Activated CD4-positive, alpha-beta memory T cell treated with anti-CD3 and anti-CD28 coated beads for 36 hours (primary cell): Measurements from ENCODE around the gene SUSD4. TPM values are rescaled to one million over a fixed set of nuclear protein-coding genes. Genes with fewer than 3 reads are reported as not detected.

Experiments used
- CTCF ChIA-PET: fragments of 350-600 bp; sonication (Branson Sonifier 250); formaldehyde crosslinking; loops from one replicate; lab custom pipeline; 2021; ENCODE audit warnings: antibody characterized with exemption, inconsistent platforms; lab: Charles Lee
- POLR2A ChIA-PET: fragments of 350-600 bp; sonication (Branson Sonifier 250); formaldehyde crosslinking; loops from one replicate; lab custom pipeline; 2021; ENCODE audit warnings: antibody characterized with exemption; lab: Charles Lee
- DNase-seq: peaks from one replicate; pipeline ENCODE4 v3.0.0-alpha.2; 2020
- H3K27ac Mint-ChIP-seq: one replicate; pipeline ENCODE4 v1.8.0; 2021; ENCODE audit warnings: mixed read lengths
- H3K27me3 Mint-ChIP-seq: one replicate; pipeline ENCODE4 v1.8.0; 2021; ENCODE audit warnings: mixed read lengths
- H3K36me3 Mint-ChIP-seq: one replicate; pipeline ENCODE4 v1.8.0; 2021; ENCODE audit warnings: mixed read lengths
- H3K4me1 Mint-ChIP-seq: one replicate; pipeline ENCODE4 v1.8.0; 2021; ENCODE audit warnings: low read depth, mixed read lengths
- H3K4me3 Mint-ChIP-seq: one replicate; pipeline ENCODE4 v1.8.0; 2021; ENCODE audit warnings: mild to moderate bottlenecking, mixed read lengths
- H3K9me3 Mint-ChIP-seq: one replicate; pipeline ENCODE4 v1.8.0; 2021; ENCODE audit warnings: mixed read lengths
- intact Hi-C: fragments of 100-400 bp; cut with micrococcal nuclease; formaldehyde crosslinking; loops from one replicate; pipeline ENCODE4 v1.15.1; 2023
- total RNA-seq, 2 experiments: library from RNA; stranded (reverse); gene quantifications; one replicate each; pipeline ENCODE4 v1.2.3, GENCODE V29; 2021

The SUSD4 gene
- total RNA-seq, 2 experiments from 2014 or later = 0.82 to 0.83 TPM

DNA sequence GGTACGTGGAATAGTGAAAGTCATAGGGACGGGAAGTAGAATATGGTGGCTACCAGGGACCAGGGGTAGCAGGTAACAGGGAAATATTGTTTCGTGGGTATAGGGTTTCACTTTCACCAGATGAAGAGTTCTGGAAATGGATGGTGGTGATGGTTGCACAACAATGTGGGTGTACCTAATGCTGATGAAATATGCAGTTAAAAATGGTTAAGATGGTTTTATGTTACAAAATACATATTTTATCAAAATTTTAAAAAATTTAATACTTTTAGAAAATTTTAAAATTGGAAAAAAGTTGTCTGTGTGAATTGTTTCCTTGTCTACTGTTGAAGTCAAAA is 165.4 kb downstream of the SUSD4 start:
- no peak overlapping the region for H3K4me3 Mint-ChIP-seq
- H3K36me3 Mint-ChIP-seq = no peaks in the 10 kb centered on the region
- no peak for DNase-seq
- ChIA-PET POLR2A (no interaction called here), CTCF (no interaction called here)
- H3K27me3 Mint-ChIP-seq = peaks cover 6% of the 10 kb centered on the region
- peaks cover 7% of the 10 kb centered on the region for H3K4me1 Mint-ChIP-seq
- no peak overlapping the region for H3K27ac Mint-ChIP-seq
- intact Hi-C loops = loop anchor here (1.0 kb wide), 1 partner anchor 8 kb away; no protein-coding TSS in a partner anchor
- no peaks in the 10 kb centered on the region for H3K9me3 Mint-ChIP-seq

- Mint-ChIP-seq H3K27ac (no peak overlapping the region), H3K4me3 (no peak overlapping the region), H3K27me3 (peaks cover 6% of the 10 kb centered on the region), H3K9me3 (no peaks in the 10 kb centered on the region), H3K4me1 (peaks cover 7% of the 10 kb centered on the region), H3K36me3 (no peaks in the 10 kb centered on the region)
- CTCF ChIA-PET = no interaction called here
- DNase-seq = no peak
- POLR2A ChIA-PET = no interaction called here
- intact Hi-C loops = loop anchor here (1.0 kb wide), 1 partner anchor 8 kb away; no protein-coding TSS in a partner anchor
These were observed 165.9 kb downstream of the SUSD4 start for GRCh38 chr1:223197923-223198627.

DNA sequence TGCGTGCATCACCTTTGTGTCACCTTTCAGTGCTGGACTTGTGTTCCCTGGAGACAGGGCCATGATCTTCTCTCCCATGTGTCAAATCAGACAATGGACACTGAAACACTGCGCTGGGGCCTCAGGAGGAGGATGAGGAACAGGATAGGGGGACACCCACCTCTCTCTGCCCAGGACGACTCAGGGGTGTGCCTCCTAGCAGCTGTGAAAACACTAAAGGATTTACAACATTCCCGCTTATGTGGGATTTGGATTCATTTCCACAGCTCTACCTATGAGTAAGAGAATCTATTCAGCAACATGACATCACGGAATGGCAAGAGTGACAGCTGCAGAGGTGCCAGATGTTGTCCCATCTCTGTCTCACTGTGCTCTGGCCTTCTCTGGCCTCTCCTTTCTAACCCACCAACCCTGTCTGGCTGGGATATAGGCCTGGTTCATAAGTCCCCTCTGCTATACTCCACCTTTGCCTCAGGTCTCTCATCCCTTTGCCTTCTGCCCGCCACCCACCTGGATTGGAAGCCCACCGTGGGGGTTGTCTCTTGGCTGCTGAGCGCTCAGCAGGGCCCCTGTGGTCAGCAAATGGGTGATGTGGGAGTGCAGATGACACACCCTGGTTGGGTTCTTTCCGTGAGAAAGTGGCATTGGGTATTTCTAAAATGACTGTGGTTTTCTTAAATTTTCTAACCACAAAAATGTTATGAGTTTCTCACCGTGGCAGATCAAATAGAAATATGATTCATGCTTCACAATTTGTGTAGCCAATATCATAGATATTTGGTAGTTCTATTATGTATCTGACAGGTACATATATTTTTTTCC is 173.9 kb downstream of the SUSD4 start:
- ChIA-PET CTCF (interaction anchor here (1.0 kb wide), 1 partner anchor 56 kb away, joined by 3 read pairs; no protein-coding TSS in a partner anchor), POLR2A (interaction anchor here (1.0 kb wide), 1 partner anchor 40 kb away, joined by 3 read pairs; no protein-coding TSS in a partner anchor)
- Mint-ChIP-seq H3K9me3 (no peaks in the 10 kb centered on the region), H3K4me1 (peaks cover 23% of the 10 kb centered on the region), H3K36me3 (no peaks in the 10 kb centered on the region), H3K27me3 (peaks cover 11% of the 10 kb centered on the region), H3K27ac (peak overlapping the region; percentile 59), H3K4me3 (peak overlapping the region; percentile 40)
- intact Hi-C loops = loop anchor here (1.0 to 2.0 kb wide), 6 partner anchors 8 to 310 kb away; partner anchors contain the start of gene TLR5
- peak; percentile 79 for DNase-seq

- POLR2A ChIA-PET = interaction anchor here (1.0 kb wide), 1 partner anchor 41 kb away, joined by 3 read pairs; no protein-coding TSS in a partner anchor
- no peak for DNase-seq
- intact Hi-C loops = no loop called here
- Mint-ChIP-seq H3K27me3 (peaks cover 11% of the 10 kb centered on the region), H3K4me1 (peaks cover 23% of the 10 kb centered on the region), H3K36me3 (no peaks in the 10 kb centered on the region), H3K27ac (no peak overlapping the region), H3K4me3 (no peak overlapping the region), H3K9me3 (no peaks in the 10 kb centered on the region)
- CTCF ChIA-PET = interaction anchor here (0.7 to 1.0 kb wide), 2 partner anchors 56 to 536 kb away, joined by 3 read pairs; no protein-coding TSS in a partner anchor
These were observed 174.5 kb downstream of the SUSD4 start for GRCh38 chr1:223189525-223189902.

DNA sequence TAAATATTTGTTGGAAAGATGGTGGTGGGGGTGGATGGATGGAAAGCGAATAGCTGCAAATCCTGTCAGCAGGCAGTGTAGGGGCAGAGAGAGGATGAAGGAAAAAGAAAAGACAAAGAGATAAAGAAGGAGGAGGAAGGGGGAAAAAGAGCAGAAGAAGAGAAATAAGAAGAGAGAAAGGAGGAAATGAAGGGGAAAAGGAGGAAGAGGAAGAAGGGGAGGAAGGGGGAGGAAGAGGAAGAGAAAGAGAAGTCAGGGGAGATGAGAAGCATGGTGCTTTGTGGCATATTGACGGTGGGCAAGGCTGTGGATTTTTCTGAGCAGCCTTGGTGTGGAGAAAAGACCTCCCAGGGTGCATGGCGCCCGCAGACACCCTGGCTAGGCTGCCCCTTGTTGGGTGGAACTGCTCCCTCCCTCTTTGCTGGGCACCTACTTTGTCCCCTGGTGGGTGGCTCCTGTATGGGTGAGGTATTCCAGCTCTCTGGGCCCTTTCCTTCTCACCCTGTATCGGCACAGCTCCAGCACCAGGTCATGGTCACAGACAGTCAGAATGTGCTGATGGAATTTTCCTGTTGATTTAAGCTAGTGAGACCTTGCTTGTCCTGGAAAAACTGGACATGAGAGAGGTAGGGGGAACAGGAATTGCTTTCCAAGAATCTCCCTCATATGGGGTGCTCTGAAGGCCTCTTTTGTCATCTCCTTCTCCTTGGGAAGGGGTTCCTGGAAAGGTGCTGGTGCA is 175.2 kb downstream of the SUSD4 start:
- no peak overlapping the region for H3K27ac Mint-ChIP-seq
- H3K9me3 Mint-ChIP-seq = no peaks in the 10 kb centered on the region
- peaks cover 23% of the 10 kb centered on the region for H3K4me1 Mint-ChIP-seq
- no peak for DNase-seq
- H3K36me3 Mint-ChIP-seq = no peaks in the 10 kb centered on the region
- no peak overlapping the region for H3K4me3 Mint-ChIP-seq
- H3K27me3 Mint-ChIP-seq = peaks cover 11% of the 10 kb centered on the region
- ChIA-PET POLR2A (interaction anchor here (1.0 kb wide), 1 partner anchor 41 kb away, joined by 3 read pairs; no protein-coding TSS in a partner anchor), CTCF (interaction anchor here (0.7 kb wide), 1 partner anchor 536 kb away, joined by 3 read pairs; no protein-coding TSS in a partner anchor)
- intact Hi-C loops = no loop called here

DNA sequence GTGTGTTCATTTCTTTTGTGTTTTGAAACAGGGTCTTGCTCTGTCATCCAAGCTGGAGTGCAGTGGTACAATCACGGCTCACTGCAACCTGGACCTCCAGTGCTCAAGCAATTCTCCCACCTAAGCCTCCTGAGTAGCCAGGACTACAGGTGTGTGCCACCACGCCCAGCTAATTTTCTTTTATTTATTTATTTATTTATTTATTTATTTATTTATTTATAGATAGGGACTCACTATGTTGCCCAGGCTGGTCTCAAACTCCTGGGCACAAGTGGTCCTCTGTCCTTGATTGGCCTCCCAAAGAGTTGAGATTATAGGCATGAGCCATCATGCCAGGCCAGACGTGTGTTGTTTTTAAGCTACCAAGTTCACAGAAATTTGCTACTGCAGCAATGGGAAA is 177.2 kb downstream of the SUSD4 start:
- Mint-ChIP-seq H3K27me3 (peaks cover 11% of the 10 kb centered on the region), H3K27ac (no peak overlapping the region), H3K4me1 (peaks cover 30% of the 10 kb centered on the region), H3K9me3 (no peaks in the 10 kb centered on the region), H3K4me3 (no peak overlapping the region), H3K36me3 (no peaks in the 10 kb centered on the region)
- DNase-seq = no peak
- intact Hi-C loops = no loop called here
- CTCF ChIA-PET = no interaction called here
- POLR2A ChIA-PET = no interaction called here

DNA sequence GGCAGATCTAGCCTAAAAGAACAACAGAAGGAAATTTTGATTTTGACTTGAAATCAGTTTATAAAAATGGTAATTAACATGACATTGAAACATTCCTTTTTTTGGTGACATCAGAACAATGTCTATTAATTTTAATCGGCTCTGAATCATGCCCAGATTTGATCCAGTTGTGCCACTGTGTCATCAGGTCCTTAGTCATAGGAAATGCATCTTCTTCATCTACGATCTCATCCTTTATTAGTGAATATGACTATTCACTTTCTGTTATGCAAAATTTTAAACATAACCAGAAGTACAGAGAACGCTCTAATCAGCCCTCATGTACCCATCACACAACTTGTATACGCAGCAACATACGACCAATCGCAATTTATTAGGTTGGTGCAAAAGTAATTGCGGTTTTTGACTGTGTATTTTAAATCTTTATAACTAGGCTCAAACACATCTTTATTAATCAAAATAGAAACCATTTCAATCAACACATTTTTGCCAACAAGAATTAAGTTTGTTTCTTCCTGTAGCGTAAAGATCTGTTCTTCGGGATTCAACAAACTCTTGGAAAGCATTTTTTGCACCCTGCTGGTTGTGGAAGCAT is 180.6 kb downstream of the SUSD4 start:
- intact Hi-C loops = no loop called here
- Mint-ChIP-seq H3K4me3 (no peak overlapping the region), H3K4me1 (peaks cover 15% of the 10 kb centered on the region), H3K9me3 (no peaks in the 10 kb centered on the region), H3K27ac (no peak overlapping the region), H3K36me3 (no peaks in the 10 kb centered on the region), H3K27me3 (peaks cover 14% of the 10 kb centered on the region)
- ChIA-PET CTCF (no interaction called here), POLR2A (no interaction called here)
- no peak for DNase-seq

DNA sequence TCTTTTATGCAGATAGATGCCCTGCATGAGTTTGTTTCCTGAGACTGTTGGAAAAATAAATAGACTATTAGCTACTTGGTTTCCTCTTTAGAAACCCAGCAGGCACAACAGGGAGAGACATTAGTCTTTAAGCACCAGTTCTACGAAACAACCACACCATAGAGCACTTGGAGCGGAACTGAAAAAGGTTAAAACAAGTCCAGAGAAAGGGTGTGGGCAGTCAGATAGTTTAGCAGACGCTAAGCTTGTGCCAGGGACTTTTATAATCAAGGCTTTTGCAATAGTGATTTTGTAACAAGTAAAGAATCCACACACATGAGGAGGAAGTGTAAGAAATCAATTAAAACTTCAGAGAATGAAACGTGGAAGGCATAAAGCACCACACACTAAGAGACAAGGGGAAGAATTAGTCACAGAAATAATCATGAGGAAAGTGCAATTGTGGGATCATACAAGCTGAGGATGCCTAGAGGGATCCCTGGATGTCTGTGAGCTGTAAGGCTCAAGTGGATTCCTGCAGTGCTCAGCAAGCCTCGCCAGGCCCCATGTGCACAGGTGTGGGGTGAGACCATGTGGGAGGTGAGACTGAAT is 183.2 kb downstream of the SUSD4 start:
- CTCF ChIA-PET = interaction anchor here (2.8 kb wide), 1 partner anchor 47 kb away, joined by 9 read pairs; no protein-coding TSS in a partner anchor
- Mint-ChIP-seq H3K4me1 (peaks cover 11% of the 10 kb centered on the region), H3K9me3 (no peaks in the 10 kb centered on the region)

DNA sequence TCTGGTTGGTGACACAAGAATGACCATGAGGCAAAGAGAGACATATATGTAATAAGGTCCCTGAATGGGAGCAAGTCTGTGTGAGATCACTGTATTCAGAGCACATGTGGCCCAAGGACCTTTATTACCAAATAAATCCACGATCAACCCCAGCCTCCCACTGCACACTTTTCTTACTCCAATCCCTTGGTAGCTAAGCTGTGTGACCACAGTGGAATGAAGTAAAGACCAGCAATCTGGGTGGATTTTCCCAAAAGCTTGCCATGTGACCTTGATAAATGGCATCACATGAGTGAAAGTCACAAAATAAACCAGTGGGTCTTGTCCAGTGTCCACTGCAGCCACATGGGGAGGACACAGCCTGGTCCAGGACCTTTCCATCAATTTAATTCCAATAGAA is 184.2 kb downstream of the SUSD4 start:
- Mint-ChIP-seq H3K27ac (no peak overlapping the region), H3K27me3 (peaks cover 4% of the 10 kb centered on the region), H3K36me3 (no peaks in the 10 kb centered on the region), H3K9me3 (no peaks in the 10 kb centered on the region), H3K4me1 (peaks cover 11% of the 10 kb centered on the region), H3K4me3 (no peak overlapping the region)
- intact Hi-C loops = no loop called here
- CTCF ChIA-PET = interaction anchor here (2.8 kb wide), 1 partner anchor 46 kb away, joined by 9 read pairs; no protein-coding TSS in a partner anchor
- POLR2A ChIA-PET = no interaction called here
- DNase-seq = no peak

More for the DNA sequence above, 183.2 kb downstream of the SUSD4 start:
- intact Hi-C loops = no loop called here
- no peak for DNase-seq
- peaks cover 4% of the 10 kb centered on the region for H3K27me3 Mint-ChIP-seq
- H3K4me3 Mint-ChIP-seq = no peak overlapping the region
- POLR2A ChIA-PET = no interaction called here
- no peak overlapping the region for H3K27ac Mint-ChIP-seq
- H3K36me3 Mint-ChIP-seq = no peaks in the 10 kb centered on the region

GRCh38 chr1:223179280-223179679 is 184.7 kb downstream of the SUSD4 start:
- intact Hi-C loops = no loop called here
- ChIA-PET CTCF (interaction anchor here (2.8 kb wide), 1 partner anchor 46 kb away, joined by 9 read pairs; no protein-coding TSS in a partner anchor), POLR2A (no interaction called here)
- no peak for DNase-seq
- Mint-ChIP-seq H3K36me3 (no peaks in the 10 kb centered on the region), H3K27me3 (peaks cover 4% of the 10 kb centered on the region), H3K4me3 (no peak overlapping the region), H3K27ac (no peak overlapping the region), H3K9me3 (no peaks in the 10 kb centered on the region), H3K4me1 (peaks cover 11% of the 10 kb centered on the region)

- H3K4me1 Mint-ChIP-seq = peaks cover 9% of the 10 kb centered on the region
- ChIA-PET POLR2A (no interaction called here), CTCF (no interaction called here)
- intact Hi-C loops = no loop called here
- H3K36me3 Mint-ChIP-seq = no peaks in the 10 kb centered on the region
- no peak overlapping the region for H3K4me3 Mint-ChIP-seq
- no peak overlapping the region for H3K27ac Mint-ChIP-seq
- peaks cover 4% of the 10 kb centered on the region for H3K27me3 Mint-ChIP-seq
- DNase-seq = no peak
- H3K9me3 Mint-ChIP-seq = no peaks in the 10 kb centered on the region
These were observed 186.3 kb downstream of the SUSD4 start for GRCh38 chr1:223177681-223178080.
